ENCODE measurements around the gene CTRB1.
"Not testable (repeated sequence)": the region's sequence is repeated elsewhere in the genome, so short reads cannot be mapped to it uniquely, and the experiment has no call there.

The CTRB1 gene

DNA sequence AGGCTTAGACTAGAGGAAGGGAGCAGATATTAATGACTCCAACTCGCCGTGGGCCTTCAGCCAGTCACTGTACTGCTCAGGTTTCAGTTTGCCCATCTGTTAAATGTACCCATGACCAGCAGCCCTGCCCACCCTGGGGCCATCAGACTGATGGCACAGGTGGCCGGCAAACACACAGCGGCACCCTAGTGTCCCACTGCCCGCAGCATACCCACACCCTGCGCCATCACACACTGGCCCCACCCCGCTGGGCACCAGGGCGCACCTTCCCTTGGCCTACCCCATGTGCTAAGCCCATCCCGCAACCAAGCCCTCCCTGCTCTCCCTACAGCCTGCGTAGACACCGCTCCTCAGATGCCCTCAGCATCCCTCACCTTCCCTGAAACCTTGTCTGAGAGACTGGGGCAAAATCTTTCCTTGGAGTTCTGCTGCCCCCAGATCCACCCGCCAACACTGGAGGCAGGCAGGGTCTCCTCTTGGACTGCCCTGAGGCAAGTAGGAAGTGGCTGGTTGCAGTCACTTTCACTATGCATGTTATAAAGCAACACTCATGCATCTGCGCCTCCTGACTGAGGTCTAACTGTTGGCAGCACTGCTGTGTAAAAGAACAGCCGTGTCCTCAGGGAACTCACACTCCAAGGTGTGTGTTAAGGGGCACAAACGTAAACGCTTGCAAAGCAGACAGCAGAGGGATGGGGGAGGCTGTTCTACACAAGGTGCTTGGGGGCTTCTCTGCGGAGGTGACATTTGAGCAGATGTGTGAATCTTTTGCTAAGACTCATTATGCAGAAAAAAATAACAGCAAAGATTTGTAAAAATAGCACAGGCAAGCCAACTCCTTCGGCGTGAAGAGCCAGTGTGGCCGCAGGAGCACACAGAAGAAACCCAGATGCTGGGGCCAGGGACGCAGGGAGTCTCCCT, 39.4 kb downstream of the CTRB1 start:
- no peak for DNase-seq

DNA sequence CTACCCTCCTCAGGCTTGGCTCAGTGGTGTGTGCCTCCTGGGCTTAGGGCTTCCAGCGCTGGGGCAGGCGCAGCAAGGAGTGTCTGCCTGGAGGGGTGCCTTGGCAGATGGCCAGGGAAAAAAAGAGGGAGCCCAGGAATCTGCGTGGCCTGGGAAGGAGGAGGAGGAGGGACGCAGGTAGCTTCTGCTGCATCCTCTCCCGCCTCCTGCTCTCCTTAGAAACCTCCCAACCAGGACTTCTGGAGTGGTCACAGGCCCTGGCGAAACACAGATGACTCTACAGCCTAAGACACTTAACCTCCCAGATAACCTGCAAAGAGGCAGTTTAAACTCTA, 40.0 kb downstream of the CTRB1 start:
- DNase-seq: no peak

DNA sequence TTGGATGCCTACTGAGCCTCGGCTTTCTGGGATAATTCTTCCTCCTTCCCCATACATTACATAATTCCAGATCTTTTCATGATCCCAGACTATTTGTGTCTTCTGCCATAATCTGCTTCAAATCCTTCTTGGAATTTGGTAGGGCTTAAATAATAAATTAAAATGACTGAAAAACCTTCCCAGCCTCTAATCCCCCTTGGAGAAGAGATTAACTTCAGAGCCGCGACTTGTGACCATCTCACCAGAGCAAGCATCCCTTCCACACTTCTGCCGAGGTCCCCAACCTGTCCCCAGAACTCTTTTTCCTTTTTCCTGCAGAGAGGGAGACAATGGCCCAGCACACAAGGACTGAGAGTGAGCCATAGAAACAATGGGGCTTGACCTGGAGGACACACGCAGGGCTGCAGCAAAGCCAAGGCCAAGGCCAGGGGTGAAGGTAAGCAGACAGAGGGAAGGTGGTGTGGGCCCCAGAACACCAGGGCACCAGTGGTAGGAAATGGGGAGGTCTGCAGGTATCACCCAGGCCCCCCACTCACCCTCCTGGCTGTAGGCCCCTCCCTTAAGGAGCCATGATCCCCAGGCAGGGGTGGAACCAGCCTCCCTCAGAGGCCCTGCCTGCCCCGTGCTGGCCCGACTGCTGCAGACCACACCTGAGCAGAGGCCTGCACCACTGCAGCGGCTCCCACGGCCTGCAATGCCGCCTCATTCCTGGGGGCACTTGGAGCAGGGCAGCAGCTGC, 42.2 kb downstream of the CTRB1 start:
- no peak for DNase-seq

DNA sequence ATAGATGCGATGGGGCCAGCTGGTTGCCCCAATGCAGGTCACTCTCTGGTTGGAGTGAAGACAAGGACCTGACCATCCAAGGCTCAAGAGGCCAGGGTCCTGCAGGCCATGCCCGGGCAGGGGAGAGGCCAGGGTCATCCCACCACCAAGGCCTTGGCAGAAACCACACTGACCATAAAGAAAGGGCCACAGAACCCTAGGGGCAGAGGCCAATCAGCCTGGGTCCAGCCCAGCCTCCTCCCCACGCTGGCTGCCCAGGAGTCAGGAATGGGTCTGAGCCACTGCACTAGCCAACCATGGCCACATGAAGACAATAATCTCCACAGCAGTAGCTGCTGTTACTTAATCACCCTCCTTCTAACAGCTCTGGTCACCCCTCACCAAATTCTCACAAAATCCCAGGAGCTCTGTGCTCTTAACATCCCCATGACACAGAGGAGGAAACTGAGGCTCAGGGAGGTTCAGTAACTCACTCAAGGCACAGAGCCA, 42.8 kb downstream of the CTRB1 start:
- DNase-seq: no peak

DNA sequence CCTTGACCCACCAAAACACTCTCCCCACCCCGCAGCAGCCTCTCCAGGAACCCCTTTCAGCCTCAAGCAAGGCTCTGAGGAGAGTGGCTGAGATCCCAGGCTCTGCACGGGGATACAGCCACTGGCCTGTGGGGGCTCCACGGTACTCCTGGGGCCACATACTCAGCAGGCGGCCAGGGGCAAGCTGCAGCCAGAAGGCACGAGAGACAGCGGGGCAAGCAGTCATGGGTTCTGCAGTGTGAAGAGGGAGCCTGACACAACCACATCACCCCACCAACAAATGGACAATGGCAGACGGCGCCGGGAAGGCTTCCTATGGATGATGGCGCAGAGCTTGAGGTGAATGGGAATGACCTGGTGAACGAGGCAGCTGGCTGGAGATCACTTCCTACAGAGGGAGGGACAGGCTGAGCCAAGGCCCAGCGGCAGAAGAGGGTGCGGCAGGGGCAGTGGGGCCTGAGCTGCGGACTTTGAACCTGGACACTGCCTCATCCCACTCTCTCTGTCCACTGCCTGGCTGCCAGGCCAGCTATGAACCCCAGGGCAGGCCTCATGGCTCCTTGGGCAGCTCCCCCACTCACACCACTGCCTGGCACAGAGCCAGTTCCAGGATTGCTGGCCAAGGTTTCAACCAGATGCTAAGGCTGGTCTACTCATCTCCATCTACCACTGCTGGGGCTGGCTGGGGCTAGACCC, 43.5 kb downstream of the CTRB1 start:
- no peak for DNase-seq

DNA sequence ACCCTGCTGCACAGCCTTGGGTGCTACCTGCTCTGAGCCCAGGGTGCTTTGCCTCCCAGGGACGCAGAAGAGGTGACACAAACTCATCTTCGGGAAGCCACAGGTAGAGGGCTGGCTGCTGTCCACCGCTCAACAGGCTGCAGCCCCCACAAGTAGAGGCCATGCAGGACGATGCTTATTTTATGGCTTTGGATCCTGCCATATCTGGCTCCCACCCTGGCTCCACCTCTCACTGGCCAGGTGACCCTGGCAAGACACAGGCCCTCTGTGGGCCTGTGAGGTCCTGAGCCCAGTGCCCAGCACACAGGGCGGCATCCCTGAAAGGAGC, 44.0 kb downstream of the CTRB1 start:
- DNase-seq: no peak

DNA sequence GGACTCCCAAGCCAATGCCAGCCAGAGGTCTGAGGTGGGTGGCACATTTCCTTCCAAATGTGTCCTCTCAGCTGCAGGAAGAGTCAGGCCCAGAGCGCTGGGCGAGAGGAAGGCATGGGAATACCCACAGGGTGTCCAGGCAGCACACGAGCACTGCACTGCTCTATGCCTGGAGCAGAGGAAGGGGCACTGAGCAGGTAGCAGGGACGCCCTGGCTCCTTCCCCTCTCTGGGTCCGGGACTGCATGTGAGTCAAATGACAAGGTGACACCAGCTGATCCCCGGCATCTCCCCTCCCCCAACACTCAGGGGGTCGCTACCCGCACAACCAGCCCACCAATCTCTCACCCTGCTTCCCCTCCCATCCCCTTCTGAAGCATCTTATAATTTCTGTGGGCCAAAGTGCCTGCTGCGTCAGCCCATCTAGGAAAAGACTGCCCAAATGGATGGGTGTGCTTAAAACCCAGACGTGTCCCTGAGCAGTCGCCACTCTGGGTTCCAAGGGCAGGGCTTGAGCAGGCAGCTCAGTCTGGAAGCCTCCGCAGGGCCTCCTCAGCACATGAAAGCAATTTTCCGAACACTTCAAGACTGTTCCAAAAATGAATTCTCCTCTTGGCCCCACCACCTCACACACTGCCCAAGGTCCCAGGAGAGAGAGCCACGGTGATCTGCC, 44.6 kb downstream of the CTRB1 start:
- DNase-seq: no peak

DNA sequence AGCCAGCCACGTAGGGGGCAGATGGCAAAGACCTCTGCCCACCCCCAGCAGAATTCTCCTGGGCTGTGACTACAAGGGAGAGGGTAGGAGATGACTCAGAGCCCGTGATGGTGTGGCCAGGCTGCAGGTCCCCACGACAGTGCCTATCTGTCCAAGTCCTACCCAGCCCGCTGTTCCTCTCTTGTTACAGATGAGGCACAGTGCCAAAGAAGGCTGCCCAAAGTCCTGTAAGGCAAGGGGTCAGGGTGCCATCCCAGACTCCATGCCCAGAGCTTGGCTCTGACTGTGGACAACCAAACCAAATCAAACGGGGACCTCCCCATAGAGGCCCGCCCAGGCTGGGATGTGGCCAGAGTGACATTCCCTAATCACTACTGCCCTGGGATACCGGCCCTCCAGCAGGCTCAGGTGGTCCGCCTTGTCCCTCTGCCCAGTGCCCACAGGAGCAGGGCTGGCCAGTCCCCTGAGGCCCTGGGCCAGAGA, 45.2 kb downstream of the CTRB1 start:
- peak; percentile 46 for DNase-seq

DNA sequence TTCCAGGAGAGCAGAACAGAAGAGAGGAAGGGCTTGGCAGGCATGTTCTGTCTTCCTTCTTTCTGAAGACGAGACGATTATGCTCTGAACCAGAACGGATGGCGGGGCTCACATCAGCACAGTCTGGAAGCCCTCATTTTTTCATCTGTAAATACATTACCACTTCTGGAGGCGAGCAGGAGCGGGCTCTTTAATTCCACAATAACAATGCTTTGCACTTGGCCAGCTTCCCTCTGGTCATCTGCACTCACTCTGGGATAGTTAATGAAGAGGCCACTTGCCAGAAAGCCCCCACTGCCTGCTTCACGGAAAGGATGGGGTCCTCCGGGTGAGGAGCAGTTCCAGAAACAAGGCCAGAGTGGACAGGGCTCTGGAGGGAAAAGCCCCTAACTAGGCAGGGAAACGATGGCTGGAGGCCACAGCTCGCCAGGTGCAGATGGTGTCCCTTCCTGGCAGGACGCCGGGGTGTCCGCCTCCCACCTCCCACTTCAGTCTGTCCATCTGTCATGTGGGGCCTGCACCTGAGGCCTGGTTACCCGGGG, 45.7 kb downstream of the CTRB1 start:
- DNase-seq: peak; percentile 46

DNA sequence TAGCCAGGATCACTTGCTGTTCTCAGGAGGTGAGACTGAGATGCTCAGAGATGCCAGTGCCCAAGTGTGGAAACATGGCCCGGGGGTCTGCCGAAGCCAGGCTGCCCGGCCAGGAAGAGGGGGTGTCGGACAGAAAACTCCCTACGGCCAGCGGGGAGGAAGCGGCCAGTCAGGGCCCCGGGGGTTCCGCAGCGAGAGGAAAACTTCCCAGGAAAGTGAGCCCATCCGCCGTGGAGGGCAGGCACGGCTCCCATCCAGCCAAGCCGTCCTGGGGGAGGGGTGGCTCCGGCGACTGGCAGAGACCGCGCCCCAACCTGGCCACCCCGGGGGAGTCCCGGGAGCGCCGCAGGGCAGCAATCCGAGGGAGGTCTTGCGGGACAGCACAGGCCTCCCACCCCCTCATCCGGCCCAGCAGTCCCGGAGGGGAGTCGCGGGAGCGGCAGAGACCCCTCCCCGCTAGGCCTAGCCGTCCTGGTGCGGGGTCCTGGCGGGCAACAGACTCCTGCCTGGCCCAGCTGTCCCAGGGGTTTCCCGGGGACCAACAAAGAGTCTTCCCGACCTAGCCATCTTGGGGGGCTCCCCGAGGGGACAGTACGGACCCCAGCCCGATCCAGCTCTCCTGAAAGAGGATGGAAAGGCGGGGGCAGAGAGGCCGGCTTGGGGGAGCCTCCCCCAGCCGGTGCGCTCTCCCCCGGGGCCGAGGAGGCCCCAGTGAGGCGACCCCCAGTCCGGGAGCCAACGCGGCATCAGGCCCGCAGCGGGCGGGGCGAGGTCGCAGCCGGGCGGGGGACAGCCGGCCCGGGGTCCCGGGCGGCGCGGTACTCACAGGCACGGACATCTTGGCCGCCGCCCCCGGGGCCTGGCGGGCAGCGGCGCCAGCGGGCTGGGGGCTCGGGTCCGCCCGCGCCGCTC, 46.5 kb downstream of the CTRB1 start:
- no peak for DNase-seq

DNA sequence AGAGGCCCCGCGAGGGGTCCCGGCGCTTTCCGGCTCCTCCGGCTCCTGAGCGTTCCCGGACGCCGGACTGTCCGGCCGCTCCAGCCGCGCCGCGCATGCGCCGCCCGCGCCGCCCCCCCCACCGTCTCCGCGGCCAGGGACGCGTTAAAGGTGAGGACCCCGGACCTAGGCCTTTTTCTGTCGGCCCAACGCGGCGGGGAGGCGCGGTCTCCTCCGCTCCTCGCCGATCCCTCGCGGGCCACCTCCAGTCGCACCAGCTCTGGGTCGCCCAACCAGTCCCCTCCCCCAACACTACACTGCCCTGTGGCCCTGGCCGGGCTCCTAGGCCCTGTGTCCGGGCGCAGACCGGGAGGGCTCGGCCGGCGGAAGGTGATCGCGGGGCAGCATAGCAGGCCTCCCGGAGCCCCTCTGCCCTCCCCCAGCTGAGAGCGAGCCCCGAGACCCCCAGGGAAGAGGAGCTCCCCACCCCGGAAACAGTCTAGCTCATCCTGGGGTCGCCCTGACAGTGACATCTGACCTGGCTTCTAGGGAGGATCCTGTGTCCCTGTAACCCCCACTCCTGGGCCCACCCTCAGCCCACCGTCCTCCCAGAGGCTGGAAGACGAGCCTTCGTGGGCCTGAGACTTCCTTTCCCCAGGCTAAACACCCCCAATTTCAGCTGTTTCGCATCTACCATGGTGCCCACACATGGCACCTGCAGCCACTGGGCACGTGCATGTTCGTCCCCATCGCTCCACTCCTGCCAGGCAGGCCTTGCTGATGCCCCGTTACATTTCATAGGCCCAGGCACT, 47.3 kb downstream of the CTRB1 start:
- no peak for DNase-seq

DNA sequence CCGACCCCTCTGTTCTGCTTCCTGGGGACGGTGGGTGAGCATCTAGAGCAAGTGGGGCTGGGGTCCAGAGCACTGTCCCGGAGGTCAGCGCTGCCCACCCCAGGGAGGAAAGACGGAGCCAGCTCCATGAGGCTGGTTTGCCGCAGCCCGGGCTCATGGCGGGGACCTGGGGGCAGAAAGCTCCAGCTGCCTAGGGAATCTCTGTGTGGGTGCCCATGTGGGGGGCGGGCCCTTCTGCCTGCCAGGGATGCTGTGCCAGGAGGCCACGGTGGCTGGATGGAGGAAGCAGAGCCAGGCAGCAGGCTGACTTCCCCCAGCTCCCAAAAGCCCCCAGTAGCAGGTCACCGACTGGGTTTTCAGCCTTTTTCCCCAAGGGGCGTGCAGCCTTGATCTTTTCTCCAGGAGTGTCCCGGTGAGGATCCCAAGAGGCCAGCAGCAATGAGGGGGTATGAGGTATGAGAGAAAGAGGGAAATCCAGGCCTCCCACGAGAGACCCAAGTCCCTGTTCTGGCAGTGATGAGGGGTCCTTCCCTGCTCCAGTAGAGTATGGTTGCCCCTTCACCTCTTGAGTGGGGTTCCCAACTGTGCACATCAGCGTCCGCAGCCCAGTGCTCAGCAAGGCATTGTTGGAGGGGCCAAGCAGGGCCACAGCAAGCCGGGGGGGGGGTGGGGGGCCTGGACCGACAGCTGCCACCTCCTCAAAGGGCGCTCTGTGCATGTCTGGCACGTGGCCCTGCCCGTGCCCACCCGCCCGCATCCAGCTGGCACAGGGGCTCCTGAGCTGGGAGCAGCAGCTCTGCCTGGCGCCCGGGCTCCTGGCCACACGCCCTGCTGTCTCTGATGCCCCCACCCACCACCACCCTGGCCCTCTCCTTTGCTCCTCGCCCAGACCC, 48.2 kb downstream of the CTRB1 start:
- DNase-seq: peak; percentile 65

DNA sequence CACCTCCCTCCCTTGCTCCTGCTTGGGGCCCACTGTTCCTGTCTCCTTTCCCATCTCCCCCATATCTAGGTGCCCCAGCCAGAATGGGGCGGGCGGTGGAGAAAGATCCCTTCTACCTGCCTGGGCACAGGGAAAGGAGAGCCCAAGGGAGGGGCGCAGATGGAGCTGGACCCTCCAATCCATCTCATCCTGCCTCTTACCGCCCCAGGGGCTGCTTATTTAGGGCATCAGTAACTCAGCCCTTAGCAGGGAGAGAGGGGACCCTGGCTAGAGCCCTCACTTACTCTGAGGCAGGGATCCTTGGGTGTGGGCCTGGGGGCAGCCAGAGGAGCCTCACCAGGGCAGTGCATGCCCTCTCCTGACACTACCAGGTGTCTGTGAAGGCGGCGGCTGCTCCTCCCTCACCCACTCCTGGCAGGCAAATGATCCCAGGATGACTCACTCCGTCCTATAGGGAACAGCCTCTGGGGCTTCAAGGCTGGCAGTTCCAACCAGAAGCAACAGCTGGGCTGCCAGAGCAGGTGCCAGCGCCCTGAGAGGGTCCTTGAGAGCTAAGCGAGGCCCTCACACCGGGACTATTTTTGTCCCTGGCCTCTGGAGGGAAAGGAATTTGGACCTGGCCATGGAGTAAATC, 49.0 kb downstream of the CTRB1 start:
- DNase-seq: peak; percentile 82

DNA sequence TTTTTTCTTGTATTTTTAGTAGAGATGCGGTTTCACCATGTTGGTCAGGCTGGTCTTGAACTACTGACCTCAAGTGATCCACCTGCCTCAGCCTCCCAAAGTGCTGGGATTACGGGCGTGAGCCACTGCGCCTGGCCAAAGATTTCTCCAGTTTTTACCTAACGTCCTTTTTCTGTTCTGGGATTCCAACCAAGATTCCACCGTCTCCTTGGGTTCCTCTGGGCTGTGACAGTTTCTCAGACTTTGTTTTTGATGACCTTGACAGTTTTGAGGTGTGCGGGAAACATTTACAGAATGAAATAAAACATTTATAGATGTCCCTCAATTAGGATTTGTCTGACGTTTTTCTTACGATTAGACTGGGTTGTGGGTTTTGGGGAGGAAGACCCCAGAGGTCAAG, 50.6 kb downstream of the CTRB1 start:
- DNase-seq: not testable (repeated sequence)

DNA sequence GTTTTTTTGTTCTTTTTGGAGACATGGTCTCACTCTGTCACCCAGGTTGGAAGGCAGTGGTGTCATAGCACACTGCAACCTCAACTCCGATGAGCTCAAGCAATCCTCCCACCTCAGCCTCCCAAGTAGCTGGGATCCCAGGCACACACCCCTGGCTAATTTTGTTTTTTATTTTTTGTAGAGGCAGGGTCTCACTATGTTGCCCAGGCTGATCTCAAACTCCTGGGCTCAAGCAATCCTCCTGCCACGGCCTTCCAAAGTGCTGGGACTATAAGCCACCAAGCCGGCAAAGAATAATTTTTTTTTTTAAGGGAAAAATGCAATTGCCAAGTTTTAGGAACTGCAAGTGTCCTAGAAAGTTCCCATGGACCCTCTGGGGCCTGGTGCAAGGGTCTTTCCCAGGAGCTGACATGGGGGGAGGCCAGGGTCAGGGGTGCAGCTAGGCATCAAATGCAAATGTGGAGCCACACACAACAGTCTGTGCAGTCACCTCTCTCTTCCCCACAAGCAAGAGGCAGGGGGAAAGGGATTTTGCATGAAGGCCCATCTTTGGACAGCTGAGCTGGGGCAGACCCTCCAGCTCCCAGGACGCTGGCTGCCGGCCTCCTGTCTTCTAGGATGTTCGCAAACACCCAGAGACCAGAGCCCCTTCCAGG, 52.8 kb downstream of the CTRB1 start:
- DNase-seq: no peak

DNA sequence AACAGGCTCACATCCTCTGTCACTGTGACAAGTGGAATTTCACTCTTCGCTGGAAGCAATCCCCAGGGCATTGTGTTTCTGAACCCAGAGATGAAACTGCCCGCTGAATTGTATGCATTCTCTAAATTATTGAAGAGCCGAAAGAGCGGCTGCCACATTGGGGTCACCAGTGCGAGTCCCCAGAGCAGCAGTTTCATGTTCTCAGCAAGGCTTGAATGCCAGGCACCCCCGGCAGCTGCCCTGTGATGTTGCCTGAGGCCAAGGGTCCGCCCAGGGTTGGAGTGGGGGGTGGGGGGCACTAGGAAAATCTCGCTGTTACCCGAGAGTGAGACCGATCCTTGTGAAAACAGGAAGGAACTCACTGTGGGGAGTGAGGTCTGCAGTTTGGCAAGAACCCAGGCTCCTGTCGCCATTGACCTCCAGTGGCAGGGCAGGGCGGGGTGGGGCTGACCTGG, 53.3 kb downstream of the CTRB1 start:
- no peak for DNase-seq

DNA sequence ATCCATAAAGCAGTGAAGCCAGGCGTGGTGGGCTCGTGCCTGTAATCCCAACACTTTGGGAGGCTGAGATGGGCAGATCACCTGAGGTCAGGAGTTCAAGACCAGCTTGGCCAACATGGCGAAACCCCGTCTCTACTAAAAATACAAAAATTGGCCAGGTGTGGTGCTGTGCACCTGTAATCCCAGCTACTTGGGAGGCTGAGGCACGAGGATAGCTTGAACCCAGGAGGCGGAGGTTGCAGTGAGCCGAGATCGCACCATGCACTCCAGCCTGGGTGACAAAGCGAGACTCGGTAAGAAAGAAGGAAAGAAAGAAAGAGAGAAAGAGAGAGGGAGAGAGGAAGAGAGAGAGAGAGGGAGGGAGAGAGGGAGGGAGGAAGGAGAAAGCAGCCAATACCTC, 53.8 kb downstream of the CTRB1 start:
- not testable (repeated sequence) for DNase-seq
